Stimulated activated CD4-positive, alpha-beta T cell treated with anti-CD3 and anti-CD28 coated beads, Interleukin-2, amount 100 ng/mL, for 48 hours (primary cell): ENCODE measurements around the gene TTC27.
"Not testable (repeated sequence)": the region's sequence is repeated elsewhere in the genome, so short reads cannot be mapped to it uniquely, and the experiment has no call there.

Experiments used
- DNase-seq, 2 donors: peaks; one replicate each; pipeline ENCODE4 v3.0.0-alpha.2; 2020

TTC27 gene

GRCh38 chr2:32862269-32863055, 234.6 kb downstream of the TTC27 start:
- DNase-seq, result no peak

GRCh38 chr2:32863326-32863725, 235.5 kb downstream of the TTC27 start:
- DNase-seq, result no peak

GRCh38 chr2:32863803-32864202, 236.0 kb downstream of the TTC27 start:
- DNase-seq, result no peak

DNA sequence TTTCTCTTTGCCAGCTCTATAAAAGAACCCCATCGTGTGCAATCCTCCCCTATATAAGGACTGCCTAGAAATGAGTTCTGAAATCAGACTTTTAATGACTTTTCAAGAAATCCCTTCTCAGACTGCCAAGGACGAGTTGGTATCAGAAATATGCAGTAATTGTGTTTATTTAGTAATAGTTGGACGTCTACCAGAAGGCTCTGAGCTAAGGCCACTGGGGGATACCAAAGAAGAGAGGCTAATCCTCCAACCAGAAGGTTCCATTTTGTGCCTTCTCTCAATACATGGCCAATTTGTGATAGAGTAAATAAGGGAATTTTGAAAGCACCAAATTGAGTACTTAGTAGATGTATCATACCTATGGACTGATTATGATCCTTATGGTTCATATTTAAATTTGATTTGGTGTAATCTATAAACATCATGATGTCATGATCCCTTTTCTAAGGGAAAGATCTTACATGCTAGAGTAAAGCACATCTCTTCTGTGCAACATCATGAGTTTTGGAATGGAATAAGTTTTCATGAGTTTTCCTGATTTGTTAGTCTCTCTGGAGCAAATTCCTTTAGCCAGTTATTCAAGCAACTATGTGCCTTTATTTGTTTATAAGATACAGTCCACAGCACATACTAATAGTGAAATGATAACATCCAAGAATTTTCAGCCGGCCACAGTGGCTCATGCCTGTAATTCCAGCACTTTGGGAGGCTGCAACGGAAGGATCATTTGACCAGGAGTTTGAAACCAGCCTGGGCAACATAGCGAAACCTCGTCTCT, 236.7 kb downstream of the TTC27 start:
- DNase-seq, result no peak

DNA sequence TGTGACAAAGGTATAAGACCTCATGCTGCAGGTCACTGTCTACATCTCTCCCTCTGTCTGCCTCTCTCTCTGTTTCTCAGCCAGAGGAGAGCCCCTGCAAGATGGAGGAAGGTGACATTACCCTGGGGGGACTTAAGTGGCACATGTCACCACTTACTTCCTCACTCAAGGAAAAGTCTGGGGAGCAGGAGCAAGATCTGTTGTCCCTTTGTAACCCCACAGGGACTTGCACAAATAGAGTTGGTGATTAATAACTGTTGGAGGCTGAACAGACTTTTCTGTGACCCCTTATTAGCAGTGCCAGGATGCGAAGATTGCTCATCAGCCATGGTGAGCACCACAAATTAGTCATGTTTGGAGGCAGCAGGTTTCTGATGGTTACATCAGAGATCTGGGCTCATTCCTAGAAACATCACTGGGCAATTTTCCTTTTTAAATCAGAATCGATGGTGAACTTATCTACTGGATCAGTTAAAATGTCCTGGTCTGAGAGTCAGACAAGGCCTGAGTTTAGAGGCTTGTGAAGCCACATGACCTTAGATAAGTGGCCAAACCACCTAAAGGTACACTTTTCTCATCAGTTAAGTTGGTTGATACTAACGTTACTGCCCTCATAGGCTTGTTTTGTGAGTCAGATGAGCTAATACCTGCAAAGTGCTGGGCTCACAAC, 237.7 kb downstream of the TTC27 start:
- no peak for DNase-seq

GRCh38 chr2:32866462-32866861, 238.6 kb downstream of the TTC27 start:
- not testable (repeated sequence) for DNase-seq
